Adrenal gland (tissue), 5 donors: Measurements from ENCODE around the gene TMED4.

Source experiments
- CTCF ChIP-seq, 6 experiments: fragments of 450-650 bp in 4 of 6; fragments of 200-600 bp in 2 of 6; sonication (generic) in 1 of 6; IDR thresholded peaks; 1 replicate in 5 of 6; 2 replicates in 1 of 6; pipeline versions ENCODE4 v1.5.1 to v1.8.0; 2016 to 2021; ENCODE audit warnings: antibody characterized with exemption in 6 of 6, mild to moderate bottlenecking in 2 of 6, moderate library complexity in 1 of 6
- POLR2A ChIP-seq, 2 donors: fragments of 450-650 bp; IDR thresholded peaks; one replicate each; pipeline ENCODE4 v1.6.1; 2017; ENCODE audit warnings: antibody characterized with exemption in 2 of 2, mild to moderate bottlenecking in 2 of 2, moderate library complexity in 1 of 2
- donor health status: DM: no; HTN: no; CAD: no.

GRCh38 chr7:44572771-44573170, 9.3 kb downstream of the TMED4 start:
- TF ChIP-seq CTCF (IDR thresholded peaks at IDR 0.05) (no peak), POLR2A (IDR thresholded peaks at IDR 0.05) (no peak)
